Measurements from ENCODE around the gene CCDC40. TPM values are rescaled to one million over a fixed set of nuclear protein-coding genes. Genes with fewer than 3 reads are reported as not detected.
A peak's percentile ranks its signal among the peaks of the same experiment; 100 is the strongest.

The CCDC40 gene
- total and polyA plus RNA-seq, 9 of the 15 experiments (the other 6 are each of a cell fraction or from before 2014, with no cell fraction given) = 0.07 to 0.33 TPM; not detected in 7

DNA sequence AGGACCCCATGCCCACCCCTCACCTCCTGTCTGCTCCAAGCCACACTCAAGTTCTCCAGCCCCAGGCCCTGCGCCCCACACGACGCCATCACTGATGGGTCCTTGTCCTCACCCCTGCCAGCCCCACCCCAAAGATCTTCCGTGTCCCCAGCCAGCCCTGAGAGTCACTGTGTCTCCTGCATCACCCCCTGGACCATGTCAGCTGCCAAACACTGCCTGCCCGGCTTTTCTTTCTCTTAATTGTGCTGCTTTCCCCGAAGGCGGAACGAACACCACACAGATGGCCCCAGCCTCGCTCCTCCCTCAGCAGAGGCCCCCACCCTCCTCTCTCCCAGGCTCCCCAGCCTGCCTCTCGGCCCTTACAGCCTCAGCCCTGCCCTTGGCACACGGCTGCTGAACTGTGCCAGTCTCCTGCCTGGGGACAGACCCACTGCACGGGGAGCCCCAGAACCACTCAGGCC, 60.1 kb downstream of the CCDC40 start:
- TF ChIP-seq DDX20 (tag; IDR thresholded peaks at IDR 0.05; ENCODE audit: low read depth) = no peak
- H3K4me3 ChIP-seq = no peak overlapping the region
- 8% methylated on average over 12 of the region's 12 CpGs for WGBS (ENCODE audit: insufficient coverage, low coverage, missing lambda C conversion rate)
- DNase-seq (ENCODE audit: extremely low read depth in 1 of 4, low spot score in 3 of 4) = no peak
- H3K27ac ChIP-seq (ENCODE audit: extremely low read depth, low read depth, low read length) = no peak overlapping the region
- ChIA-PET POLR2A (no interaction called here), CTCF (ENCODE audit: low intra/inter-chr PET ratio) (no interaction called here)
- peaks cover 0 to 26% of the 10 kb centered on the region in 2 experiments; a peak in 2 of 5 replicates for H3K4me1 ChIP-seq (replicated peaks in 1 of 2; ENCODE audit: control insufficient read depth in 2 of 2, insufficient read depth in 2 of 2, low read length in 2 of 2)
- H3K36me3 ChIP-seq (ENCODE audit: control insufficient read depth, insufficient read depth, low read length) = no peaks in the 10 kb centered on the region
- intact Hi-C loops (cut with micrococcal nuclease) (no loop called here), in situ Hi-C loops (cut with MboI) (no loop called here)
- H3K9me1 ChIP-seq (ENCODE audit: control insufficient read depth, insufficient read depth, low read length) = no peaks in the 10 kb centered on the region
- ATAC-seq = no peak
- no peaks in the 10 kb centered on the region for H4K20me1 ChIP-seq (replicated peaks; ENCODE audit: control insufficient read depth, insufficient read depth, low read length)
- no peaks in the 10 kb centered on the region for H3K9me3 ChIP-seq (replicated peaks; ENCODE audit: control insufficient read depth, insufficient read depth, low read depth, low read length)
- BruUV-seq (replicated peaks) = no TSS peak
- H3K4me2 ChIP-seq (ENCODE audit: insufficient read depth, low read length) = no peak overlapping the region
- peak overlapping the region in 1 of 2 experiments; percentile 14; a peak in 1 of 4 replicates for H3K9ac ChIP-seq (ENCODE audit: insufficient read depth in 1 of 2, low read depth in 2 of 2, low read length in 2 of 2)
- H3K27me3 ChIP-seq (ENCODE audit: control insufficient read depth in 2 of 2, insufficient read depth in 2 of 2, low read length in 2 of 2) = peaks cover 21 to 47% of the 10 kb centered on the region in 2 experiments; a peak in 4 of 5 replicates
- no peak overlapping the region for H2AFZ ChIP-seq (ENCODE audit: low read depth, low read length)
- FAIRE-seq = no peak
- H3K79me2 ChIP-seq (ENCODE audit: control insufficient read depth, insufficient read depth, low read length) = no peaks in the 10 kb centered on the region

- ChIA-PET POLR2A (interaction anchor here (0.6 kb wide), 1 partner anchor 724 kb away, joined by 4 read pairs; no protein-coding TSS in a partner anchor), CTCF (ENCODE audit: low intra/inter-chr PET ratio) (no interaction called here)
- peaks cover 21 to 44% of the 10 kb centered on the region in 2 experiments; a peak in 4 of 5 replicates for H3K27me3 ChIP-seq (ENCODE audit: control insufficient read depth in 2 of 2, insufficient read depth in 2 of 2, low read length in 2 of 2)
- 10% methylated on average over 17 of the region's 17 CpGs for WGBS (ENCODE audit: insufficient coverage, low coverage, missing lambda C conversion rate)
- no peak overlapping the region for H3K4me3 ChIP-seq
- H3K9me3 ChIP-seq (replicated peaks; ENCODE audit: control insufficient read depth, insufficient read depth, low read depth, low read length) = no peaks in the 10 kb centered on the region
- intact Hi-C loops (cut with micrococcal nuclease) = no loop called here
- H3K9ac ChIP-seq (ENCODE audit: insufficient read depth in 1 of 2, low read depth in 2 of 2, low read length in 2 of 2) = no peak overlapping the region; a peak in 1 of 4 replicates
- no peaks in the 10 kb centered on the region for H4K20me1 ChIP-seq (replicated peaks; ENCODE audit: control insufficient read depth, insufficient read depth, low read length)
- no peaks in the 10 kb centered on the region for H3K79me2 ChIP-seq (ENCODE audit: control insufficient read depth, insufficient read depth, low read length)
- no peak overlapping the region for H3K4me2 ChIP-seq (ENCODE audit: insufficient read depth, low read length)
- BruUV-seq (replicated peaks) = no TSS peak
- H3K27ac ChIP-seq (ENCODE audit: extremely low read depth, low read depth, low read length) = no peak overlapping the region
- in situ Hi-C loops (cut with MboI) = no loop called here
- FAIRE-seq (no peak), DNase-seq (ENCODE audit: extremely low read depth in 1 of 4, low spot score in 3 of 4) (no peak), ATAC-seq (no peak)
- no peaks in the 10 kb centered on the region for H3K9me1 ChIP-seq (ENCODE audit: control insufficient read depth, insufficient read depth, low read length)
- peaks cover 3 to 32% of the 10 kb centered on the region in 2 experiments; a peak in 4 of 5 replicates for H3K4me1 ChIP-seq (replicated peaks in 1 of 2; ENCODE audit: control insufficient read depth in 2 of 2, insufficient read depth in 2 of 2, low read length in 2 of 2)
- H3K36me3 ChIP-seq (ENCODE audit: control insufficient read depth, insufficient read depth, low read length) = no peaks in the 10 kb centered on the region
- H2AFZ ChIP-seq (ENCODE audit: low read depth, low read length) = no peak overlapping the region
- TF ChIP-seq NFE2 (IDR thresholded peaks at IDR 0.05; ENCODE audit: low read depth) (no peak), TAL1 (IDR thresholded peaks at IDR 0.05) (no peak), TGIF2 (CRISPR knock-in tag; IDR thresholded peaks at IDR 0.05) (no peak), TOE1 (IDR thresholded peaks at IDR 0.05; ENCODE audit: borderline replicate concordance) (no peak), TOE1 (CRISPR knock-in tag; IDR thresholded peaks at IDR 0.05; ENCODE audit: borderline replicate concordance, low read depth) (no peak), ZNF274 (IDR thresholded peaks at IDR 0.05; ENCODE audit: borderline replicate concordance, low read depth, low read length) (no peak), CBX2 (IDR thresholded peaks at IDR 0.05; ENCODE audit: insufficient read depth, low read length, poor library complexity, severe bottlenecking) (no peak)
Measured at GRCh38 chr17:80097127-80097621, 60.7 kb downstream of the CCDC40 start.

Measured in K562 (cell line).